SU-DHL-6 (cell line): ENCODE results near the gene CDC45.

Experiments used
- H2AFZ ChIP-seq: fragments of 200-600 bp; sonication (generic); 2 replicates; pipeline ENCODE4 v1.6.1; 2014; ENCODE audit warnings: low read depth, mild to moderate bottlenecking, moderate library complexity, mixed read lengths, antibody characterized with exemption, low read length; ENCODE audit not compliant: severe bottlenecking
- H3F3A ChIP-seq: fragments of 200-600 bp; shearing (Covaris generic); 2 replicates; pipeline ENCODE4 v1.6.0; 2016; ENCODE audit warnings: antibody characterized with exemption, mild to moderate bottlenecking; ENCODE audit not compliant: insufficient read depth
- H3K27ac ChIP-seq: fragments of 200-600 bp; sonication (generic); 2 replicates; pipeline ENCODE4 v1.5.1; 2016; ENCODE audit warnings: low read depth, mild to moderate bottlenecking, low read length, moderate library complexity, mixed read lengths
- H3K27me3 ChIP-seq: fragments of 200-600 bp; sonication (generic), shearing (Covaris generic); 2 replicates; pipeline ENCODE4 v1.6.0; 2014; ENCODE audit warnings: mild to moderate bottlenecking, low read length
- H3K36me3 ChIP-seq: fragments of 200-600 bp; sonication (generic); 2 replicates; pipeline ENCODE4 v1.6.1; 2014; ENCODE audit warnings: mild to moderate bottlenecking, low read length, mixed read lengths
- H3K4me2 ChIP-seq: fragments of 300-600, 200-600 bp; shearing (Covaris generic), sonication (generic); 2 replicates; pipeline ENCODE4 v1.6.0; 2014; ENCODE audit warnings: low read length, low read depth, mild to moderate bottlenecking; ENCODE audit not compliant: poor library complexity, severe bottlenecking
- H3K4me3 ChIP-seq: fragments of 200-600 bp; sonication (generic); 2 replicates; pipeline ENCODE4 v1.5.1; 2014; ENCODE audit warnings: antibody characterized with exemption, low read length, mild to moderate bottlenecking, mixed read lengths; ENCODE audit not compliant: insufficient read depth, poor library complexity, severe bottlenecking
- H3K79me2 ChIP-seq: fragments of 200-600 bp; sonication (generic); 2 replicates; pipeline ENCODE4 v1.6.1; 2014; ENCODE audit warnings: mild to moderate bottlenecking, low read length, moderate library complexity; ENCODE audit not compliant: insufficient read depth
- H3K9ac ChIP-seq: fragments of 200-600 bp; sonication (generic); 2 replicates; pipeline ENCODE4 v1.7.0; 2014; ENCODE audit warnings: mild to moderate bottlenecking, low read length
- H3K9me2 ChIP-seq: fragments of 200-600 bp; sonication (generic); replicated peaks from 2 replicates; pipeline ENCODE4 v1.6.1; 2014; ENCODE audit warnings: low read length; ENCODE audit not compliant: insufficient read depth
- H3K9me3 ChIP-seq: fragments of 200-600 bp; sonication (generic); 2 replicates; pipeline ENCODE4 v1.6.1; 2014; ENCODE audit warnings: low read length, mixed read lengths; ENCODE audit not compliant: insufficient read depth
- H4K20me1 ChIP-seq: fragments of 200-600 bp; sonication (generic); 2 replicates; pipeline ENCODE4 v1.6.1; 2014; ENCODE audit warnings: low read depth, mild to moderate bottlenecking, antibody characterized with exemption, low read length, moderate library complexity, mixed read lengths
- CTCF ChIP-seq: fragments of 200-600 bp; sonication (generic); IDR thresholded peaks from one replicate; pipeline ENCODE4 v1.5.1; 2017; ENCODE audit warnings: antibody characterized with exemption, mild to moderate bottlenecking, low read length, moderate library complexity; ENCODE audit not compliant: insufficient read depth, poor library complexity, severe bottlenecking
- EZH2phosphoT487 ChIP-seq: fragments of 200-600 bp; sonication (generic), shearing (Covaris generic); conservative IDR thresholded peaks from 2 replicates; pipeline ENCODE4 v1.6.1; 2018; ENCODE audit warnings: mild to moderate bottlenecking, antibody characterized with exemption, low read length, moderate library complexity, mixed read lengths

Gene CDC45

GRCh38 chr22:19466126-19466716 is 13.5 kb upstream of the CDC45 start:
- H3K9me3 ChIP-seq: no peaks in the 10 kb centered on the region
- no peaks in the 10 kb centered on the region for H4K20me1 ChIP-seq
- no peak overlapping the region for H3K9ac ChIP-seq
- no peak overlapping the region for H2AFZ ChIP-seq
- TF ChIP-seq CTCF (no peak), EZH2phosphoT487 (no peak)
- no peak overlapping the region for H3K4me2 ChIP-seq
- no peaks in the 10 kb centered on the region for H3K79me2 ChIP-seq
- no peak overlapping the region for H3K27ac ChIP-seq
- H3F3A ChIP-seq: no peaks in the 10 kb centered on the region
- no peak overlapping the region for H3K4me3 ChIP-seq
- H3K27me3 ChIP-seq: no peaks in the 10 kb centered on the region
- H3K36me3 ChIP-seq: peaks cover 3% of the 10 kb centered on the region; the same call in 1 of the 2 replicates
- no peaks in the 10 kb centered on the region for H3K9me2 ChIP-seq

- no peak for TF ChIP-seq CTCF
- no peak for TF ChIP-seq EZH2phosphoT487
- Histone ChIP-seq H3F3A (no peaks in the 10 kb centered on the region), H3K9me2 (no peaks in the 10 kb centered on the region), H4K20me1 (no peaks in the 10 kb centered on the region), H3K36me3 (no peaks in the 10 kb centered on the region; the same call in 1 of the 2 replicates), H3K4me3 (no peak overlapping the region), H3K27me3 (no peaks in the 10 kb centered on the region), H2AFZ (no peak overlapping the region), H3K9ac (no peak overlapping the region), H3K79me2 (no peaks in the 10 kb centered on the region), H3K9me3 (no peaks in the 10 kb centered on the region), H3K4me2 (no peak overlapping the region), H3K27ac (no peak overlapping the region)
These were observed 12.6 kb upstream of the CDC45 start for GRCh38 chr22:19466848-19467752.

GRCh38 chr22:19467912-19468311 is 11.8 kb upstream of the CDC45 start:
- Histone ChIP-seq H3K79me2 (no peaks in the 10 kb centered on the region), H4K20me1 (no peaks in the 10 kb centered on the region), H3K4me3 (no peak overlapping the region), H3K9me2 (no peaks in the 10 kb centered on the region), H3F3A (no peaks in the 10 kb centered on the region), H3K36me3 (no peaks in the 10 kb centered on the region; the same call in 1 of the 2 replicates), H3K9ac (no peak overlapping the region), H3K27ac (no peak overlapping the region), H3K4me2 (no peak overlapping the region), H2AFZ (no peak overlapping the region), H3K27me3 (no peaks in the 10 kb centered on the region), H3K9me3 (no peaks in the 10 kb centered on the region)
- TF ChIP-seq EZH2phosphoT487 (no peak), CTCF (no peak)
